Measurements from ENCODE around the gene FRAS1.

DNA sequence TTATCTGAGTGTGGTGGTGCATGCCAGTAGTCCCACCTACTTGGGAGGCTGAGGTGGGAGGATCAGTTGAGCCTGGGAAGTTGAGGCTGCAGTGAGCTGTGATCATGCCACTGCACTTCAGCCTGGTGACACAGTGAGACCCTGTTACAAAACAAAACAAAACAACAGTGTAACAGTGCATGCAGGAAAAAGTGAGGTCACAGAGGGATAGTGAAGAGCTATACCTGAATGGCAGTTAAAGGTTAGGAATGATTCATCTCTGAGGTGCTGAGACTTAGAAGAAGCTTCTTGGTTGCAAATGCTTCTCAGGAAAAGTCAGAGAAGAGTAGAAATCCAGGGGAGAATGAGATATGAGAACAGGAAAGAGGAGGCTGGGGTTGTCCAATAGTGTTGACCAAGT, 178.7 kb downstream of the FRAS1 start:
- TF ChIP-seq, protein P1, sequence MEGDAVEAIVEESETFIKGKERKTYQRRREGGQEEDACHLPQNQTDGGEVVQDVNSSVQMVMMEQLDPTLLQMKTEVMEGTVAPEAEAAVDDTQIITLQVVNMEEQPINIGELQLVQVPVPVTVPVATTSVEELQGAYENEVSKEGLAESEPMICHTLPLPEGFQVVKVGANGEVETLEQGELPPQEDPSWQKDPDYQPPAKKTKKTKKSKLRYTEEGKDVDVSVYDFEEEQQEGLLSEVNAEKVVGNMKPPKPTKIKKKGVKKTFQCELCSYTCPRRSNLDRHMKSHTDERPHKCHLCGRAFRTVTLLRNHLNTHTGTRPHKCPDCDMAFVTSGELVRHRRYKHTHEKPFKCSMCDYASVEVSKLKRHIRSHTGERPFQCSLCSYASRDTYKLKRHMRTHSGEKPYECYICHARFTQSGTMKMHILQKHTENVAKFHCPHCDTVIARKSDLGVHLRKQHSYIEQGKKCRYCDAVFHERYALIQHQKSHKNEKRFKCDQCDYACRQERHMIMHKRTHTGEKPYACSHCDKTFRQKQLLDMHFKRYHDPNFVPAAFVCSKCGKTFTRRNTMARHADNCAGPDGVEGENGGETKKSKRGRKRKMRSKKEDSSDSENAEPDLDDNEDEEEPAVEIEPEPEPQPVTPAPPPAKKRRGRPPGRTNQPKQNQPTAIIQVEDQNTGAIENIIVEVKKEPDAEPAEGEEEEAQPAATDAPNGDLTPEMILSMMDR (IDR thresholded peaks at IDR 0.05): no peak
- no peak for TF ChIP-seq POLR2AphosphoS5 (IDR thresholded peaks at IDR 0.05)
- TF ChIP-seq POLR2A (IDR thresholded peaks at IDR 0.05): no peak

Measured in prostate gland (tissue), 2 donors.